SK-N-SH (cell line): ENCODE measurements around the gene PAXX. TPM values are rescaled to one million over a fixed set of nuclear protein-coding genes. Genes with fewer than 3 reads are reported as not detected.

Experiments used
- CTCF ChIA-PET: fragments of 300-600, 350-600 bp; formaldehyde crosslinking; extraction: SDS; loops from one replicate; lab custom pipeline; 2021; lab: Yijun Ruan, JAX
- POLR2A ChIA-PET: fragments of 350-600 bp; sonication (Branson Sonifier 250); formaldehyde crosslinking; extraction: SDS; loops from one replicate; lab custom pipeline; 2020; ENCODE audit warnings: antibody characterized with exemption, inconsistent platforms; lab: Yijun Ruan, JAX
- DNase-seq: peaks from one replicate; pipeline ENCODE4 v3.0.0; 2012
- H2AFZ ChIP-seq: fragments of 200-600 bp; sonication (generic); 2 replicates; pipeline ENCODE4 v1.8.1; 2016; ENCODE audit warnings: antibody characterized with exemption, mild to moderate bottlenecking, low read depth
- H3F3A ChIP-seq: fragments of 200-600 bp; sonication (generic); replicated peaks from 2 replicates; pipeline ENCODE3; 2016; ENCODE audit warnings: antibody characterized with exemption, mild to moderate bottlenecking; ENCODE audit not compliant: insufficient read depth
- H3K27ac ChIP-seq, 2 experiments: fragments of 200-500 bp in 1 of 2; fragments of 200-600 bp in 1 of 2; sonication (Bioruptor generic) in 1 of 2; sonication (generic), shearing (Covaris generic) in 1 of 2; 2 replicates each; pipeline versions ENCODE4 v1.5.1 to v1.6.1; 2014 to 2016; ENCODE audit warnings: low read depth in 2 of 2, inconsistent platforms in 1 of 2, low read length in 1 of 2, mild to moderate bottlenecking in 1 of 2, mixed read lengths in 1 of 2
- H3K27me3 ChIP-seq: fragments of 200-600 bp; sonication (generic), shearing (Covaris generic); 2 replicates; pipeline ENCODE4 v1.6.1; 2016; ENCODE audit warnings: mixed run types; ENCODE audit not compliant: insufficient read depth
- H3K36me3 ChIP-seq, 2 experiments: fragments of 200-500 bp in 1 of 2; fragments of 200-600 bp in 1 of 2; sonication (Bioruptor generic) in 1 of 2; sonication (generic) in 1 of 2; replicated peaks in 1 of 2; 2 replicates each; pipeline versions ENCODE3 to v1.5.1; 2014 to 2016; ENCODE audit warnings: low read length in 1 of 2, mild to moderate bottlenecking in 1 of 2; ENCODE audit not compliant: insufficient read depth in 2 of 2, control insufficient read depth in 1 of 2
- H3K4me1 ChIP-seq, 2 experiments: fragments of 200-500 bp in 1 of 2; fragments of 200-600 bp in 1 of 2; sonication (Bioruptor generic) in 1 of 2; sonication (generic), shearing (Covaris generic) in 1 of 2; 2 replicates each; pipeline versions ENCODE4 v1.5.1 to v1.6.1; 2014 to 2016; ENCODE audit warnings: low read depth in 1 of 2, low read length in 1 of 2, mixed run types in 1 of 2; ENCODE audit not compliant: insufficient read depth in 2 of 2, control insufficient read depth in 1 of 2
- H3K4me2 ChIP-seq: fragments of 200-600 bp; sonication (generic), shearing (Covaris generic); 2 replicates; pipeline ENCODE4 v1.6.1; 2017; ENCODE audit warnings: mixed run types
- H3K4me3 ChIP-seq, 2 experiments: fragments of 200-500 bp in 1 of 2; fragments of 200-600 bp in 1 of 2; sonication (Bioruptor generic) in 1 of 2; sonication (generic), shearing (Covaris generic) in 1 of 2; 2 replicates each; pipeline versions ENCODE4 v1.5.1 to v1.8.1; 2014 to 2016; ENCODE audit warnings: low read depth in 2 of 2, inconsistent platforms in 1 of 2, low read length in 1 of 2, mild to moderate bottlenecking in 1 of 2, mixed read lengths in 1 of 2, moderate library complexity in 1 of 2
- H3K79me2 ChIP-seq: fragments of 200-600 bp; sonication (generic); 2 replicates; pipeline ENCODE4 v1.8.1; 2017; ENCODE audit warnings: mild to moderate bottlenecking; ENCODE audit not compliant: insufficient read depth
- H3K9ac ChIP-seq: fragments of 200-600 bp; sonication (generic); 2 replicates; pipeline ENCODE4 v1.6.1; 2017; ENCODE audit warnings: mixed run types
- H3K9me2 ChIP-seq: fragments of 200-600 bp; sonication (generic); 2 replicates; pipeline ENCODE4 v1.6.1; 2017; ENCODE audit warnings: mixed run types
- H3K9me3 ChIP-seq: fragments of 200-600 bp; sonication (generic); 2 replicates; pipeline ENCODE4 v1.6.1; 2017; ENCODE audit warnings: mixed run types, mild to moderate bottlenecking, moderate library complexity
- H4K20me1 ChIP-seq: fragments of 200-600 bp; sonication (generic); 2 replicates; pipeline ENCODE4 v1.6.1; 2017; ENCODE audit warnings: mild to moderate bottlenecking, mixed run types; ENCODE audit not compliant: insufficient read depth
- FOSL2 ChIP-seq: IDR thresholded peaks from 2 replicates; pipeline ENCODE4 v1.4.0; 2012; ENCODE audit warnings: low read depth, mild to moderate bottlenecking, moderate library complexity, borderline replicate concordance
- FOXJ3 ChIP-seq: sonication (generic); formaldehyde crosslinking; IDR thresholded peaks from 2 replicates; pipeline ENCODE4 v1.5.1; 2020; ENCODE audit warnings: mild to moderate bottlenecking, missing genetic modification reagents
- FOXM1 ChIP-seq: IDR thresholded peaks from 2 replicates; pipeline ENCODE4 v1.4.0; 2012; ENCODE audit warnings: low read depth, mild to moderate bottlenecking
- GABPA ChIP-seq: IDR thresholded peaks from 2 replicates; pipeline ENCODE4 v1.4.0; 2012; ENCODE audit warnings: low read depth, mild to moderate bottlenecking
- IRF3 ChIP-seq: fragments of 150-350 bp; IDR thresholded peaks from 2 replicates; pipeline ENCODE4 v1.6.1; 2016; ENCODE audit warnings: mild to moderate bottlenecking, low read depth, low read length
- JUND ChIP-seq: IDR thresholded peaks from 2 replicates; pipeline ENCODE4 v1.4.0; 2012
- NFIC ChIP-seq: IDR thresholded peaks from 2 replicates; pipeline ENCODE4 v1.4.0; 2012; ENCODE audit warnings: borderline replicate concordance
- NRF1 ChIP-seq: IDR thresholded peaks from 2 replicates; pipeline ENCODE4 v1.6.1; 2012; ENCODE audit warnings: low read depth, mild to moderate bottlenecking, low read length
- POLR2AphosphoS5 ChIP-seq: IDR thresholded peaks from 2 replicates; pipeline ENCODE4 v1.6.1; 2012; ENCODE audit warnings: low read depth, low read length
- RAD21 ChIP-seq: IDR thresholded peaks from 2 replicates; pipeline ENCODE4 v1.6.1; 2012; ENCODE audit warnings: mild to moderate bottlenecking, low read length
- RCOR1 ChIP-seq: fragments of 150-350 bp; IDR thresholded peaks from 2 replicates; pipeline ENCODE4 v1.6.1; 2017; ENCODE audit warnings: antibody characterized with exemption, low read length
- REST ChIP-seq: IDR thresholded peaks from 2 replicates; pipeline ENCODE4 v1.6.1; 2012; ENCODE audit warnings: mild to moderate bottlenecking, low read depth, low read length, moderate library complexity
- RXRA ChIP-seq: IDR thresholded peaks from 2 replicates; pipeline ENCODE4 v1.4.0; 2012; ENCODE audit warnings: low read depth, mild to moderate bottlenecking, borderline replicate concordance
- SIN3A ChIP-seq: IDR thresholded peaks from 2 replicates; pipeline ENCODE4 v1.6.1; 2012; ENCODE audit warnings: low read depth, mild to moderate bottlenecking, low read length, moderate library complexity, borderline replicate concordance
- SMC3 ChIP-seq: IDR thresholded peaks from 2 replicates; pipeline ENCODE4 v1.6.1; 2012; ENCODE audit warnings: low read depth, low read length, improper control_type of control experiment
- TAF1 ChIP-seq: IDR thresholded peaks from 2 replicates; pipeline ENCODE4 v1.6.1; 2012; ENCODE audit warnings: low read depth, mild to moderate bottlenecking, low read length, moderate library complexity, borderline replicate concordance
- TCF12 ChIP-seq: IDR thresholded peaks from 2 replicates; pipeline ENCODE4 v1.4.0; 2012
- TEAD4 ChIP-seq: IDR thresholded peaks from 2 replicates; pipeline ENCODE4 v1.4.0; 2012; ENCODE audit warnings: mild to moderate bottlenecking, borderline replicate concordance; ENCODE audit not compliant: insufficient read depth
- USF2 ChIP-seq: fragments of 150-350 bp; IDR thresholded peaks from 2 replicates; pipeline ENCODE4 v1.6.1; 2017; ENCODE audit warnings: antibody characterized with exemption, low read length, low read depth, borderline replicate concordance
- whole genome bisulfite sequencing: methylation state at CpG from one replicate; pipeline ENCODE4 v1.1.6; 2017; ENCODE audit warnings: low lambda C conversion rate; 5-methylcytosine and 5-hydroxymethylcytosine counted together
- polyA plus RNA-seq, 3 experiments: library from polyadenylated mRNA; depleted of rRNA; stranded (reverse); fragments of >200 nt; gene quantifications; 2 replicates each; pipeline ENCODE4 v1.2.3, GENCODE V29; 2012

The PAXX gene
- polyA plus RNA-seq, 1 of the 3 experiments (the other 2 are of a cell fraction), result 52.9 TPM

GRCh38 chr9:137040568-137040967 lies 48.3 kb downstream of the PAXX start (continued):
- no peak for TF ChIP-seq TEAD4

- no peaks in the 10 kb centered on the region for H3K9me2 ChIP-seq
- no peak overlapping the region for H2AFZ ChIP-seq
- DNase-seq, result no peak
- ChIA-PET POLR2A (no interaction called here), CTCF (interaction anchor here (1.0 to 19.8 kb wide), 3 partner anchors 9 to 198 kb away, joined by 4 to 803 read pairs (median 4); partner anchors contain the start of genes AJM1 and SAPCD2)
- H3K79me2 ChIP-seq, result no peaks in the 10 kb centered on the region
- H3K9ac ChIP-seq, result no peak overlapping the region
- no peak overlapping the region for H3K4me3 ChIP-seq
- peaks cover 11 to 20% of the 10 kb centered on the region in 2 experiments; a peak in 2 of 4 replicates for H3K4me1 ChIP-seq
- H3K27ac ChIP-seq, result no peak overlapping the region
- WGBS, result 62% methylated on average over 7 of the region's 16 CpGs
- TF ChIP-seq NRF1 (no peak), TCF12 (no peak), SMC3 (no peak)
- TF ChIP-seq, all 33 proteins: peak for 0
- peaks cover 21% of the 10 kb centered on the region for H4K20me1 ChIP-seq
- H3F3A ChIP-seq, result peaks cover under 1% of the 10 kb centered on the region
- H3K36me3 ChIP-seq, result peaks cover 0 to 19% of the 10 kb centered on the region in 2 experiments
- no peaks in the 10 kb centered on the region for H3K27me3 ChIP-seq
- H3K4me2 ChIP-seq, result no peak overlapping the region
- no peaks in the 10 kb centered on the region for H3K9me3 ChIP-seq
These were observed 48.9 kb downstream of the PAXX start for GRCh38 chr9:137041124-137041523.

GRCh38 chr9:137042751-137043727 lies 50.8 kb downstream of the PAXX start:
- Histone ChIP-seq H3F3A (peaks cover 3% of the 10 kb centered on the region), H3K27me3 (no peaks in the 10 kb centered on the region), H3K9ac (no peak overlapping the region), H3K27ac (no peak overlapping the region), H3K4me3 (no peak overlapping the region), H3K9me2 (no peaks in the 10 kb centered on the region), H3K4me1 (peaks cover 11 to 20% of the 10 kb centered on the region in 2 experiments; a peak in 2 of 4 replicates), H3K36me3 (peaks cover 0 to 17% of the 10 kb centered on the region in 2 experiments), H4K20me1 (peaks cover 26% of the 10 kb centered on the region), H3K79me2 (no peaks in the 10 kb centered on the region), H2AFZ (no peak overlapping the region), H3K9me3 (no peaks in the 10 kb centered on the region), H3K4me2 (no peak overlapping the region)
- TF ChIP-seq TAF1, result no peak
- no peak for TF ChIP-seq TCF12
- no peak for TF ChIP-seq FOSL2
- no peak for TF ChIP-seq RCOR1
- no peak for TF ChIP-seq USF2
- TF ChIP-seq RAD21, result no peak
- no peak for TF ChIP-seq GABPA
- TF ChIP-seq POLR2AphosphoS5, result no peak
- TF ChIP-seq FOXJ3, result no peak
- no peak for TF ChIP-seq NFIC
- no peak for TF ChIP-seq IRF3
- no peak for TF ChIP-seq FOXM1
- TF ChIP-seq SIN3A, result no peak
- no peak for TF ChIP-seq JUND
- no peak for TF ChIP-seq TEAD4
- no peak for TF ChIP-seq SMC3
- TF ChIP-seq RXRA, result no peak
- no peak for TF ChIP-seq REST
- ChIA-PET POLR2A (interaction anchor here (1.9 kb wide), 1 partner anchor 13 kb away, joined by 7 read pairs; no protein-coding TSS in a partner anchor), CTCF (interaction anchor here (0.7 to 19.8 kb wide), 4 partner anchors 8 to 22 kb away, joined by 3 to 803 read pairs (median 84); partner anchors contain the start of genes ABCA2 and SAPCD2)
- 88% methylated on average over 11 of the region's 36 CpGs for WGBS
- DNase-seq, result no peak
